Measurements from ENCODE around the gene PUSL1.

DNA sequence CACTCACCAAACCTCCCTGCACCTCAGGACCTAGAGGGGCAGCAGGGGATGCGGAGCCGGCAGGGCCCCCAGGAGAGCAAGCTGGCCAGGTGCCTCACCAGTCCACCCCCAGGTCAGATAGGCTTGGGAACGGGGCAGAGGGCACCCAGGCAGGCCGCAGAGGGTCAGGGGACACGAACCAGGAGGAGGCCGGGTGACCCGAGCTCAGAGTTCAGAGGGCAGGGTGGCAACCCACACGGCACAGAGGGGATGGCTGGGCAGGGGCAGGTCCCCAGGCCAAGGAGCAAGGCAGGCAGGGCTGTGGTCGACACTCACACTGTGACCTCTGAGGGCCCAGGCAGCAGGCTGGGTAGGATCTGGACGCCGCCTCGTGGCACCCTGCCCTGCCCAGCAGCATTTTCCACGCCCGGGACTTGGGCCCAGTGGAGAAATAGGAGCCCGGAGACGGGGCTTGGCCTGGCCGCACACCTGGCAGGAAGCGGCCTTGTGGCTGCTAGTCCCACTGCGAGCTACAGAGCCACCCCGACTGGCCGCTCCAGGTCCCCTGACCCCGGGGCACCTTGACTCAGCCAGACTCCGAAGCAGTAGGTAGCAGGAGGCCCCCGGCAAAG lies 35.5 kb downstream of the PUSL1 start:
- no peak for TF ChIP-seq GATA2 (IDR thresholded peaks at IDR 0.05; ENCODE audit: low read depth, low read length)
- no peak for TF ChIP-seq GATA3 (IDR thresholded peaks at IDR 0.05; ENCODE audit: low read depth, low read length)

All from SH-SY5Y (cell line).